ENCODE data around the gene CDH18.

- TF ChIP-seq EZH2 (IDR thresholded peaks at IDR 0.05; ENCODE audit: borderline replicate concordance, insufficient read depth, low read length, poor library complexity, severe bottlenecking) (no peak), TAF1 (IDR thresholded peaks at IDR 0.05; ENCODE audit: low read depth) (no peak), CTCF (IDR thresholded peaks at IDR 0.05; ENCODE audit: poor library complexity, severe bottlenecking) (no peak)
Observed at GRCh38 chr5:19487480-19487879, 500.5 kb downstream of the CDH18 start.

All from neural cell (in vitro differentiated cells).